ENCODE measurements around the gene LRCH3.

DNA sequence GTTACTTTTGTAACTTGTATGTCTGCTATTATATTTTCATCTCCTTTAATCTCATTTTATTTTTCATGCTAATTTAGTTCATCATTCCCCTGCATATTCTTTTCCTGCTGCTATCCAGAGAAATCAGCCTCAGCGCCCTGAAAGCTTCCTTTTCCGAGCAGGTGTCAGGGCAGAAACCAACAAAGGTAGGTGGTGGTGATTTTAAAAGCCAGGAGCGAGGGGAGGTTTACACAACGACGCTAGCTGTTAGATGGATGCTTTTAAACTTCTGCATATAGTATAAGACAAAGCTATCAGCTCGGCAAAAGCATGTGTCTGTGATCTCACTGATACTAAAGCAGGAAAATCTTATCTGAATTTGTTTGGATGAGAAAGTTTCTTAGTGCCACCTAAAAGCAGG is 75.0 kb downstream of the LRCH3 start:
- TF ChIP-seq EP300 (IDR thresholded peaks at IDR 0.05): no peak
- TF ChIP-seq, protein P1, sequence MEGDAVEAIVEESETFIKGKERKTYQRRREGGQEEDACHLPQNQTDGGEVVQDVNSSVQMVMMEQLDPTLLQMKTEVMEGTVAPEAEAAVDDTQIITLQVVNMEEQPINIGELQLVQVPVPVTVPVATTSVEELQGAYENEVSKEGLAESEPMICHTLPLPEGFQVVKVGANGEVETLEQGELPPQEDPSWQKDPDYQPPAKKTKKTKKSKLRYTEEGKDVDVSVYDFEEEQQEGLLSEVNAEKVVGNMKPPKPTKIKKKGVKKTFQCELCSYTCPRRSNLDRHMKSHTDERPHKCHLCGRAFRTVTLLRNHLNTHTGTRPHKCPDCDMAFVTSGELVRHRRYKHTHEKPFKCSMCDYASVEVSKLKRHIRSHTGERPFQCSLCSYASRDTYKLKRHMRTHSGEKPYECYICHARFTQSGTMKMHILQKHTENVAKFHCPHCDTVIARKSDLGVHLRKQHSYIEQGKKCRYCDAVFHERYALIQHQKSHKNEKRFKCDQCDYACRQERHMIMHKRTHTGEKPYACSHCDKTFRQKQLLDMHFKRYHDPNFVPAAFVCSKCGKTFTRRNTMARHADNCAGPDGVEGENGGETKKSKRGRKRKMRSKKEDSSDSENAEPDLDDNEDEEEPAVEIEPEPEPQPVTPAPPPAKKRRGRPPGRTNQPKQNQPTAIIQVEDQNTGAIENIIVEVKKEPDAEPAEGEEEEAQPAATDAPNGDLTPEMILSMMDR (IDR thresholded peaks at IDR 0.05): no peak
- TF ChIP-seq, protein P2, sequence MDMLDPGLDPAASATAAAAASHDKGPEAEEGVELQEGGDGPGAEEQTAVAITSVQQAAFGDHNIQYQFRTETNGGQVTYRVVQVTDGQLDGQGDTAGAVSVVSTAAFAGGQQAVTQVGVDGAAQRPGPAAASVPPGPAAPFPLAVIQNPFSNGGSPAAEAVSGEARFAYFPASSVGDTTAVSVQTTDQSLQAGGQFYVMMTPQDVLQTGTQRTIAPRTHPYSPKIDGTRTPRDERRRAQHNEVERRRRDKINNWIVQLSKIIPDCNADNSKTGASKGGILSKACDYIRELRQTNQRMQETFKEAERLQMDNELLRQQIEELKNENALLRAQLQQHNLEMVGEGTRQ (IDR thresholded peaks at IDR 0.05): no peak
- TF ChIP-seq, protein P3, sequence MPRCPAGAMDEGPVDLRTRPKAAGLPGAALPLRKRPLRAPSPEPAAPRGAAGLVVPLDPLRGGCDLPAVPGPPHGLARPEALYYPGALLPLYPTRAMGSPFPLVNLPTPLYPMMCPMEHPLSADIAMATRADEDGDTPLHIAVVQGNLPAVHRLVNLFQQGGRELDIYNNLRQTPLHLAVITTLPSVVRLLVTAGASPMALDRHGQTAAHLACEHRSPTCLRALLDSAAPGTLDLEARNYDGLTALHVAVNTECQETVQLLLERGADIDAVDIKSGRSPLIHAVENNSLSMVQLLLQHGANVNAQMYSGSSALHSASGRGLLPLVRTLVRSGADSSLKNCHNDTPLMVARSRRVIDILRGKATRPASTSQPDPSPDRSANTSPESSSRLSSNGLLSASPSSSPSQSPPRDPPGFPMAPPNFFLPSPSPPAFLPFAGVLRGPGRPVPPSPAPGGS (IDR thresholded peaks at IDR 0.05): no peak
- no peak for TF ChIP-seq JUN (IDR thresholded peaks at IDR 0.05)
- TF ChIP-seq, protein P4, sequence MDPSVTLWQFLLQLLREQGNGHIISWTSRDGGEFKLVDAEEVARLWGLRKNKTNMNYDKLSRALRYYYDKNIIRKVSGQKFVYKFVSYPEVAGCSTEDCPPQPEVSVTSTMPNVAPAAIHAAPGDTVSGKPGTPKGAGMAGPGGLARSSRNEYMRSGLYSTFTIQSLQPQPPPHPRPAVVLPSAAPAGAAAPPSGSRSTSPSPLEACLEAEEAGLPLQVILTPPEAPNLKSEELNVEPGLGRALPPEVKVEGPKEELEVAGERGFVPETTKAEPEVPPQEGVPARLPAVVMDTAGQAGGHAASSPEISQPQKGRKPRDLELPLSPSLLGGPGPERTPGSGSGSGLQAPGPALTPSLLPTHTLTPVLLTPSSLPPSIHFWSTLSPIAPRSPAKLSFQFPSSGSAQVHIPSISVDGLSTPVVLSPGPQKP (IDR thresholded peaks at IDR 0.05; ENCODE audit: low read depth, low read length): no peak
- TF ChIP-seq CBX8 (IDR thresholded peaks at IDR 0.05): no peak

Data from A549 (cell line).